Liver (tissue), 9 donors: Measurements from ENCODE around the gene ABAT. TPM values are rescaled to one million over a fixed set of nuclear protein-coding genes. Genes with fewer than 3 reads are reported as not detected.

Source experiments
- DNase-seq: peaks from one replicate; pipeline ENCODE4 v3.0.0-alpha.2; 2017; ENCODE audit warnings: low spot score
- H3K27ac ChIP-seq, 2 donors: one replicate each; pipeline ENCODE4 v1.7.0; 2013; ENCODE audit warnings: inconsistent platforms in 2 of 2, low read length in 2 of 2, control low read depth in 1 of 2, low read depth in 1 of 2, mild to moderate bottlenecking in 1 of 2
- H3K27me3 ChIP-seq, 4 donors: one replicate each; pipeline versions ENCODE4 v1.6.1 to v1.7.0; 2013; ENCODE audit warnings: low read length in 3 of 4, inconsistent platforms in 1 of 4, mild to moderate bottlenecking in 1 of 4, moderate library complexity in 1 of 4; ENCODE audit not compliant: control insufficient read depth in 4 of 4, insufficient read depth in 4 of 4
- H3K36me3 ChIP-seq, 4 donors: one replicate each; pipeline versions ENCODE4 v1.6.1 to v1.7.0; 2013; ENCODE audit warnings: low read length in 3 of 4, mild to moderate bottlenecking in 3 of 4, low read depth in 1 of 4, moderate library complexity in 1 of 4; ENCODE audit not compliant: control insufficient read depth in 4 of 4, insufficient read depth in 3 of 4
- H3K4me1 ChIP-seq, 4 donors: one replicate each; pipeline versions ENCODE4 v1.6.1 to v1.7.0; 2013; ENCODE audit warnings: low read length in 3 of 4, mild to moderate bottlenecking in 3 of 4, moderate library complexity in 1 of 4; ENCODE audit not compliant: control insufficient read depth in 4 of 4, insufficient read depth in 4 of 4
- H3K4me3 ChIP-seq, 3 donors: one replicate each; pipeline versions ENCODE4 v1.6.1 to v1.7.0; 2013; ENCODE audit warnings: low read length in 3 of 3, control low read depth in 1 of 3, low read depth in 1 of 3, mild to moderate bottlenecking in 1 of 3
- H3K9ac ChIP-seq, 2 donors: one replicate each; pipeline ENCODE4 v1.7.0; 2013; ENCODE audit warnings: low read length in 2 of 2, mild to moderate bottlenecking in 2 of 2, moderate library complexity in 2 of 2, control low read depth in 1 of 2, low read depth in 1 of 2
- H3K9me3 ChIP-seq, 4 donors: one replicate each; pipeline versions ENCODE4 v1.6.1 to v1.7.0; 2013; ENCODE audit warnings: low read length in 3 of 4; ENCODE audit not compliant: control insufficient read depth in 4 of 4
- ATF3 ChIP-seq: IDR thresholded peaks from 2 replicates; pipeline ENCODE4 v1.6.1; 2016; ENCODE audit warnings: antibody characterized with exemption
- CTCF ChIP-seq: fragments of 150-350 bp; IDR thresholded peaks from 2 replicates; pipeline ENCODE4 v1.5.1; 2017; ENCODE audit warnings: improper control_type of control experiment, low read depth, low read length; ENCODE audit not compliant: missing input control
- EGR1 ChIP-seq, 2 donors: IDR thresholded peaks; 2 replicates each; pipeline ENCODE4 v1.6.1; 2016 to 2018; ENCODE audit warnings: antibody characterized with exemption in 2 of 2, low read depth in 2 of 2
- FOXA1 ChIP-seq: IDR thresholded peaks from 2 replicates; pipeline ENCODE4 v1.6.1; 2016; ENCODE audit warnings: antibody characterized with exemption
- FOXA2 ChIP-seq: IDR thresholded peaks from 2 replicates; pipeline ENCODE4 v1.6.1; 2016; ENCODE audit warnings: antibody characterized with exemption
- GABPA ChIP-seq, 2 donors: IDR thresholded peaks in 1 of 2; conservative IDR thresholded peaks in 1 of 2; 2 replicates each; pipeline ENCODE4 v1.6.1; 2016; ENCODE audit warnings: antibody characterized with exemption in 2 of 2, mild to moderate bottlenecking in 1 of 2, moderate library complexity in 1 of 2
- HNF4A ChIP-seq, 2 donors: conservative IDR thresholded peaks; 2 replicates each; pipeline ENCODE4 v1.6.1; 2016; ENCODE audit warnings: antibody characterized with exemption in 2 of 2, mild to moderate bottlenecking in 2 of 2
- HNF4G ChIP-seq: IDR thresholded peaks from 2 replicates; pipeline ENCODE4 v1.6.1; 2016; ENCODE audit warnings: antibody characterized with exemption
- JUND ChIP-seq, 2 donors: IDR thresholded peaks; 2 replicates each; pipeline ENCODE4 v1.6.1; 2016; ENCODE audit warnings: antibody characterized with exemption in 2 of 2
- MAX ChIP-seq: IDR thresholded peaks from 2 replicates; pipeline ENCODE4 v1.6.1; 2016; ENCODE audit warnings: antibody characterized with exemption
- NR2F2 ChIP-seq: IDR thresholded peaks from 2 replicates; pipeline ENCODE4 v1.6.1; 2016; ENCODE audit warnings: antibody characterized with exemption
- RAD21 ChIP-seq, 2 donors: IDR thresholded peaks; 2 replicates each; pipeline ENCODE4 v1.6.1; 2016; ENCODE audit warnings: antibody characterized with exemption in 2 of 2, mild to moderate bottlenecking in 2 of 2
- REST ChIP-seq: IDR thresholded peaks from 2 replicates; pipeline ENCODE4 v1.6.1; 2016; ENCODE audit warnings: antibody characterized with exemption, mild to moderate bottlenecking
- RXRA ChIP-seq, 2 donors: IDR thresholded peaks; 2 replicates each; pipeline ENCODE4 v1.6.1; 2017 to 2018; ENCODE audit warnings: antibody characterized with exemption in 2 of 2, mild to moderate bottlenecking in 1 of 2
- SP1 ChIP-seq: IDR thresholded peaks from 2 replicates; pipeline ENCODE4 v1.6.1; 2018; ENCODE audit warnings: antibody characterized with exemption, mild to moderate bottlenecking
- TAF1 ChIP-seq: conservative IDR thresholded peaks from 2 replicates; pipeline ENCODE4 v1.6.1; 2016; ENCODE audit warnings: antibody characterized with exemption, mild to moderate bottlenecking
- YY1 ChIP-seq: IDR thresholded peaks from 2 replicates; pipeline ENCODE4 v1.6.1; 2016; ENCODE audit warnings: antibody characterized with exemption, mild to moderate bottlenecking
- ZBTB33 ChIP-seq: IDR thresholded peaks from 2 replicates; pipeline ENCODE4 v1.6.1; 2016; ENCODE audit warnings: antibody characterized with exemption
- WGBS: extraction: QIAGEN DNeasy Blood & Tissue Kit; methylation state at CpG from one replicate; pipeline ENCODE4 v1.1.7; 2013; 5-methylcytosine and 5-hydroxymethylcytosine counted together
- polyA plus RNA-seq, 2 donors: library from polyadenylated mRNA; stranded (reverse) in 1 of 2; unstranded in 1 of 2; fragments of 200-250 nt in 1 of 2; fragments of >200 nt in 1 of 2; fragmentation: Nextera tagmentation in 1 of 2; extraction: Ambion mirVana in 1 of 2; gene quantifications; one replicate each; pipeline versions ENCODE4 v1.2.1 to v1.2.3, GENCODE V29; 2013 to 2015
- total RNA-seq, 2 donors: library from RNA; depleted of rRNA; stranded (reverse); fragments of >200 nt; gene quantifications; one replicate each; pipeline ENCODE4 v1.2.3, GENCODE V29; 2014
- donor health status: healthy.
- donor health status: healthy.
- donor health status: healthy.
- donor health status: healthy.
- donor health status: healthy.

ABAT gene
- total and polyA plus RNA-seq, 4 donors = 52.4 to 205 (median 141) TPM

GRCh38 chr16:8686031-8686621 lies 11.7 kb downstream of the ABAT start:
- Histone ChIP-seq H3K9me3 (peaks cover 2 to 8% (median 6%) of the 10 kb centered on the region in 4 donors), H3K4me1 (peaks cover 3 to 37% (median 16%) of the 10 kb centered on the region in 4 donors), H3K27me3 (no peaks in the 10 kb centered on the region), H3K27ac (peak overlapping the region; percentile 68 to 84), H3K36me3 (peaks cover 2 to 19% (median 8%) of the 10 kb centered on the region in 4 donors), H3K9ac (no peak overlapping the region), H3K4me3 (no peak overlapping the region)
- TF ChIP-seq RXRA (IDR thresholded peaks at IDR 0.05) (peak; percentile 31 to 63), EGR1 (IDR thresholded peaks at IDR 0.05; ENCODE audit: low read depth in 2 of 2) (no peak), HNF4A (conservative IDR thresholded peaks at IDR 0.05) (peak; percentile 33 to 73), HNF4G (no peak), MAX (peak; percentile 16), ZBTB33 (no peak), GABPA (IDR thresholded peaks at IDR 0.05 in 1 of 2, conservative IDR thresholded peaks at IDR 0.05 in 1 of 2) (no peak), TAF1 (no peak), JUND (IDR thresholded peaks at IDR 0.05) (no peak), FOXA1 (no peak), CTCF (no peak), RAD21 (IDR thresholded peaks at IDR 0.05) (peak; percentile 14 to 19)
- WGBS = 13% methylated on average over 7 of the region's 7 CpGs
- DNase-seq = no peak

GRCh38 chr16:8686879-8687278 lies 12.5 kb downstream of the ABAT start:
- H3K9ac ChIP-seq = no peak overlapping the region
- peaks cover 3 to 31% (median 15%) of the 10 kb centered on the region in 4 donors for H3K4me1 ChIP-seq
- H3K27me3 ChIP-seq = no peaks in the 10 kb centered on the region
- 82% methylated on average over 9 of the region's 9 CpGs for WGBS
- no peak overlapping the region for H3K4me3 ChIP-seq
- H3K27ac ChIP-seq = peak overlapping the region in 1 of 2 donors; percentile 84
- peaks cover 2 to 21% (median 8%) of the 10 kb centered on the region in 4 donors for H3K36me3 ChIP-seq
- TF ChIP-seq EGR1 (IDR thresholded peaks at IDR 0.05; ENCODE audit: low read depth in 2 of 2) (no peak), NR2F2 (no peak), RAD21 (IDR thresholded peaks at IDR 0.05) (no peak), FOXA1 (no peak), GABPA (IDR thresholded peaks at IDR 0.05 in 1 of 2, conservative IDR thresholded peaks at IDR 0.05 in 1 of 2) (no peak), JUND (IDR thresholded peaks at IDR 0.05) (no peak), HNF4A (conservative IDR thresholded peaks at IDR 0.05) (no peak), HNF4G (no peak), SP1 (no peak), ZBTB33 (no peak), YY1 (no peak), ATF3 (no peak), RXRA (IDR thresholded peaks at IDR 0.05) (no peak), TAF1 (no peak), FOXA2 (no peak), REST (no peak), CTCF (no peak)
- DNase-seq = no peak
- H3K9me3 ChIP-seq = peaks cover 2 to 8% (median 6%) of the 10 kb centered on the region in 4 donors
